HG02938 (cell line): ENCODE measurements around the gene CYCS.
"Not testable (repeated sequence)": the region's sequence is repeated elsewhere in the genome, so short reads cannot be mapped to it uniquely, and the experiment has no call there.

Experiments used
- ATAC-seq: cut with Tn5 transposase; IDR thresholded peaks from one replicate; pipeline ENCODE4 v1.9.1; 2021; ENCODE audit warnings: mild to moderate bottlenecking, moderate library complexity; ENCODE audit not compliant: unreplicated experiment

Gene CYCS

GRCh38 chr7:25125137-25125946, at the start of gene CYCS:
Gene CYCS, minus strand, starts transcription at chr7:25125260. Its CDS starts 1,141 bp downstream, at chr7:25124119.
- peak; percentile 92 for ATAC-seq

- no peak for ATAC-seq
Observed at GRCh38 chr7:25173184-25173583, 48.1 kb upstream of the CYCS start.

GRCh38 chr7:25171516-25171915, 46.5 kb upstream of the CYCS start:
- ATAC-seq: no peak

- ATAC-seq: no peak
Observed at GRCh38 chr7:25171071-25171470, 46.0 kb upstream of the CYCS start.

- ATAC-seq: no peak
Observed at GRCh38 chr7:25169683-25170082, 44.6 kb upstream of the CYCS start.

GRCh38 chr7:25168145-25168544, 43.1 kb upstream of the CYCS start:
- ATAC-seq: no peak

GRCh38 chr7:25167262-25167843, 42.3 kb upstream of the CYCS start:
- no peak for ATAC-seq

- not testable (repeated sequence) for ATAC-seq
Observed at GRCh38 chr7:25159983-25160596, 35.0 kb upstream of the CYCS start.

GRCh38 chr7:25158966-25159365, 33.9 kb upstream of the CYCS start:
- no peak for ATAC-seq

GRCh38 chr7:25151773-25152172, 26.7 kb upstream of the CYCS start:
- ATAC-seq: no peak

GRCh38 chr7:25149836-25150235, 24.8 kb upstream of the CYCS start:
- ATAC-seq: no peak

- no peak for ATAC-seq
Observed at GRCh38 chr7:25148772-25149575, 23.9 kb upstream of the CYCS start.

GRCh38 chr7:25143763-25144162, 18.7 kb upstream of the CYCS start:
- ATAC-seq: no peak

GRCh38 chr7:25139536-25139935, 14.5 kb upstream of the CYCS start:
- ATAC-seq: no peak

GRCh38 chr7:25134358-25135010, 9.4 kb upstream of the CYCS start:
- no peak for ATAC-seq

- no peak for ATAC-seq
Observed at GRCh38 chr7:25132430-25132829, 7.4 kb upstream of the CYCS start.

- no peak for ATAC-seq
Observed at GRCh38 chr7:25126751-25127150, 1.7 kb upstream of the CYCS start.

- ATAC-seq: no peak
Observed at GRCh38 chr7:25124465-25125136, 459 bp downstream of the CYCS start.

GRCh38 chr7:25122373-25122772, 2.7 kb downstream of the CYCS start:
- no peak for ATAC-seq

GRCh38 chr7:25121599-25121998, 3.5 kb downstream of the CYCS start:
- ATAC-seq: no peak
